ENCODE measurements around the gene ABCA12. TPM values are rescaled to one million over a fixed set of nuclear protein-coding genes. Genes with fewer than 3 reads are reported as not detected.

ABCA12 gene
- total and polyA plus RNA-seq, 2 of the 8 experiments (the other 6 are each of a cell fraction or from before 2014, with no cell fraction given): not detected

GRCh38 chr2:214904176-214904575 is 234.2 kb downstream of the ABCA12 start:
- peaks cover 0 to 3% (median 0%) of the 10 kb centered on the region in 4 experiments; a peak in 2 of 7 replicates for H3K4me1 ChIP-seq (replicated peaks in 1 of 4; ENCODE audit: control insufficient read depth in 3 of 4, insufficient read depth in 4 of 4, low read length in 3 of 4)
- H3K4ac ChIP-seq (replicated peaks; ENCODE audit: insufficient read length, low read depth, low read length): no peak overlapping the region
- H3K56ac ChIP-seq (replicated peaks; ENCODE audit: insufficient read length, low read depth, low read length): no peak overlapping the region
- CTCF ChIA-PET (ENCODE audit: partially characterized antibody): interaction anchor here (1.1 to 1.2 kb wide), 2 partner anchors 73 to 923 kb away, joined by 3 read pairs; no protein-coding TSS in a partner anchor
- H3K4me2 ChIP-seq (ENCODE audit: insufficient read depth in 1 of 2, low read depth in 2 of 2, low read length in 2 of 2): no peak overlapping the region
- H2BK20ac ChIP-seq (ENCODE audit: low read length): no peak overlapping the region
- H3K9me3 ChIP-seq (ENCODE audit: insufficient read depth in 2 of 2, low read depth in 1 of 2, low read length in 1 of 2): peaks cover 0 to 2% of the 10 kb centered on the region in 2 experiments; a peak in 2 of 4 replicates
- H2BK12ac ChIP-seq (ENCODE audit: low read depth, low read length): no peak overlapping the region
- H3K9ac ChIP-seq (replicated peaks in 1 of 4; ENCODE audit: extremely low read depth in 1 of 4, low read depth in 3 of 4, low read length in 3 of 4): no peak overlapping the region
- H2BK120ac ChIP-seq (replicated peaks; ENCODE audit: low read depth, low read length): no peak overlapping the region
- H3K79me1 ChIP-seq (ENCODE audit: low read depth, low read length): no peaks in the 10 kb centered on the region
- no peak overlapping the region for H2AFZ ChIP-seq (ENCODE audit: low read length)
- no peak overlapping the region for H2AK5ac ChIP-seq (ENCODE audit: low read depth, low read length)
- POLR2A ChIA-PET (ENCODE audit: partially characterized antibody): no interaction called here
- H2BK5ac ChIP-seq (ENCODE audit: low read depth, low read length): no peak overlapping the region
- no peak overlapping the region for H2BK15ac ChIP-seq (ENCODE audit: low read length)
- no peak overlapping the region for H4K91ac ChIP-seq (replicated peaks; ENCODE audit: insufficient read length, low read length)
- no peak for DNase-seq (ENCODE audit: low read depth in 1 of 2, low spot score in 2 of 2)
- no peaks in the 10 kb centered on the region for H3K27me3 ChIP-seq (replicated peaks in 1 of 4; ENCODE audit: control insufficient read depth in 3 of 4, extremely low read depth in 1 of 4, insufficient read depth in 3 of 4, low read length in 3 of 4)
- no peaks in the 10 kb centered on the region for H4K20me1 ChIP-seq (replicated peaks in 1 of 2; ENCODE audit: control insufficient read depth in 1 of 2, insufficient read depth in 2 of 2, low read length in 2 of 2)
- H3K4me3 ChIP-seq (ENCODE audit: extremely low read depth in 1 of 4, insufficient read depth in 2 of 4, low read depth in 3 of 4, low read length in 4 of 4): no peak overlapping the region
- no peak overlapping the region for H3K23ac ChIP-seq (ENCODE audit: insufficient read length)
- H3K79me2 ChIP-seq (ENCODE audit: control insufficient read depth in 1 of 2, insufficient read depth in 2 of 2, low read length in 2 of 2): no peaks in the 10 kb centered on the region
- no peaks in the 10 kb centered on the region for H3K23me2 ChIP-seq (ENCODE audit: low read depth, low read length)
- no peak overlapping the region for H3K27ac ChIP-seq (ENCODE audit: low read depth, low read length)
- no peak overlapping the region for H3K18ac ChIP-seq (ENCODE audit: extremely low read depth, low read length)
- H3K36me3 ChIP-seq (ENCODE audit: control insufficient read depth in 2 of 4, insufficient read depth in 4 of 4, low read length in 3 of 4): no peaks in the 10 kb centered on the region
- WGBS, 2 experiments (ENCODE audit: extremely low coverage in 1 of 2, insufficient coverage in 1 of 2, insufficient read length in 1 of 2, insufficient replicate concordance in 2 of 2, low coverage in 1 of 2, low lambda C conversion rate in 2 of 2, missing lambda C conversion rate in 1 of 2): 79% methylated on average over 1 of the region's 1 CpG; no CpG with 5 or more reads in 1 of the 2 experiments
- H4K5ac ChIP-seq (ENCODE audit: insufficient read length, low read depth, low read length): no peak overlapping the region
- no peak overlapping the region for H3K14ac ChIP-seq (ENCODE audit: insufficient read length)
- H4K8ac ChIP-seq (ENCODE audit: extremely low read depth, insufficient read depth, low read length): no peak overlapping the region
- no peak for FAIRE-seq
- TF ChIP-seq YY1 (IDR thresholded peaks at IDR 0.05; ENCODE audit: low read depth, low read length): no peak
